ENCODE data around the gene MAP7D3.
"Not testable (repeated sequence)": the region's sequence is repeated elsewhere in the genome, so short reads cannot be mapped to it uniquely, and the experiment has no call there.

The MAP7D3 gene

DNA sequence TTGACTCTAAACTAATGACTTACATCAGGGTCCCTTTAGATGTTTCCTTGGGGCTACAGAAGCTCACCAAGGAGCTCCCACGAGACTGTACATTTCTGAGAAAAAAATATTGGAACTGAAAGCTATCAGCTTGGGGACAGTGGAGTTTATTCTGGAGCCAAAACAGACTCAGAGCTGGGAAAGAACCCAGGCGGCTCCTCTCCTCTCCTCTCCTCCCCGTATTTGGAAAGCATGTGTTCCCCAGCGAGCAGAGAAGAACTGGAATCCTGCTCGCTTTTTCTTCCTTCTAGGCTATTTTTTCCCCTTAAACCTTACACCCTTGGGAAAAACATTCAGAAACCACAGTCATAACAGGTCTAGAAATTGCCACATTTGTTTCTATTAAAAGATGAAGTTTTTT lies 4.3 kb upstream of the MAP7D3 start:
- no peak for DNase-seq (ENCODE audit: low spot score)

DNA sequence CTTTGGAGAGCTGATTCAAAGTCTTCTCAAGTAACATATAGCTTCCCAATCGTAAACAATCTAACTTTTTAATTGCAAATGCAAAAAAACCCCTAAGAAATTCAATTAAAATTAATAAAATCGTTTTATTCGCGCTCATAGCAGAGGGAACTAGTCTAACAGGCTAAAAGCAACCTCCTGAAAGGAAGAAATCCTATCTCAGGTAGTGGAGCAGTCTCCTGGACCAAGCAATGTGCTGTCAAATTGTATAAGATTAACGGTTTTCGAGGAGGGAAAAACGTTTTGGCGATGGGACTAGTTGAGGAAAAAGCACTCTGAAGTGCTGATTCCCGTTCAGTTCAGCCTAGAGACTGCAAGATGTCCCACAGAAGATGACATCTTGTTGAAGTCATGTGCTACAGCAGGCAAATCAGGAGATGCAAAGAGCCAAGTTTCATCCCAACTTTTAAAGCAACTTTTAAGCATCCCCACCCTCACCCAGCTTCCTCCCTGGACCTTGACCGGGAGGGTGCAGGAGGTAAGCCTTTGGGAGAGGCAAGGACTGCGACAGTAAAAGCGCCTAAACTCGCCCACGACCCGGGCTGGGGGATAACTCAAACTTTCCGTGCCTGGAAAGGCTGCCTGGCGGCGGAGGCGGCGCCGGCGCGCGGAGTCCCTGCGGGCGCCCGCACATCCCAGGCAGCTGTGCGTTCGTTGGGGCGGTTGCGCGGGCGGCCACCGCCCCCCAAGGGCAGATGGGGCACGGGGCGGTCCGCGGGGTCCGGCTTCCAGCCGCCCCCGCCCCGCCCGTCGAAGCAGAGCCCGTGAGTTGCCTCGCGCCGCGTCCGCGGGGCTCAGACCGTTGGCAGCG lies 784 bp downstream of the MAP7D3 start:
- DNase-seq (ENCODE audit: low spot score): peak; percentile 3

DNA sequence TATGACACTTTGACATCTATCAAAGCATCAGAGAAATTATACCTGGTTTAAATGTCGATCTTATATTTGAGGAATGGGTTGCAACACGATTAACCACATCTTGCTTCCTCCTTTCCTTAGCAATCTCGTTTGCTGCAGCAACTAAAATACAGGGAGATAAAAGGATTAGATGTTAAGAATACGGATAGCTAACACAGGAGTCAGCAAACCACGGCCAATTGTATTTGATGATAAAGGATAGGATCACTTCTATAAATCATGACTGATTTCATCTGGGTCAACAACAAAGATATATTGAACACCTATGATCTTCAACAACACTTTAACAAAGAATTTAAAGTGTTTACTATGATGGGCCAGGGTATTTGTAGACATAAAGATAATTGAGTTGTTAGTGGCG lies 5.0 kb downstream of the MAP7D3 start:
- DNase-seq (ENCODE audit: low spot score): no peak

DNA sequence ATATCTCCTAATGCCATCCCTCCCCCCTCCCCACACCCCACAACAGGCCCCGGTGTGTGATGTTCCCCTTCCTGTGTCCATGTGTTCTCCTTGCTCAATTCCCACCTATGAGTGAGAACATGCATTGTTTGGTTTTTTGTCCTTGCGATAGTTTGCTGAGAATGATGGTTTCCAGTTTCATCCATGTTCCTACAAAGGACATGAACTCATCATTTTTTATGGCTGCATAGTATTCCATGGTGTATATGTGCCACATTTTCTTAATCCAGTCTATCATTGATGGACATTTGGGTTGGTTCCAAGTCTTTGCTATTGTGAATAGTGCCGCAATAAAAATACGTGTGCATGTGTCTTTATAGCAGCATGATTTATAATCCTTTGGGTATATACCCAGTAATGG lies 13.4 kb downstream of the MAP7D3 start:
- not testable (repeated sequence) for DNase-seq (ENCODE audit: low spot score)

DNA sequence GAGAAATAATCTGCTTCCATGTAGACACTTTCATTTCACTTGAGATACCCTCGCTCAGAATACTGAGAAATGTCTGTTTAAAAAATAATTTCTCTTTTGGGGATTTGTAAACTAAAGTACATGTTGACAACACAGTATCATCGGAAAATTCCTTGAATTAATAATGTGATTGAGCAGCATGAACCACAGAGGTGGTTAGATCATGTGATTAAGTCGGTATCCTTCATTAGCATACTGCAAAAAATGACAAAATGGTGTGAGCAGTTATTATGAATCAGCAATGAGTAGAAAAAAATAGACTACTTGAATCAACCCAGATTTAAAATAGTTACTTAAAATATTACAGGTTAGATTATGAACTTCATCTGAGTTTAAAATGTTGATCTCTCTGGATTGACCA lies 14.1 kb downstream of the MAP7D3 start:
- no peak for DNase-seq (ENCODE audit: low spot score)

DNA sequence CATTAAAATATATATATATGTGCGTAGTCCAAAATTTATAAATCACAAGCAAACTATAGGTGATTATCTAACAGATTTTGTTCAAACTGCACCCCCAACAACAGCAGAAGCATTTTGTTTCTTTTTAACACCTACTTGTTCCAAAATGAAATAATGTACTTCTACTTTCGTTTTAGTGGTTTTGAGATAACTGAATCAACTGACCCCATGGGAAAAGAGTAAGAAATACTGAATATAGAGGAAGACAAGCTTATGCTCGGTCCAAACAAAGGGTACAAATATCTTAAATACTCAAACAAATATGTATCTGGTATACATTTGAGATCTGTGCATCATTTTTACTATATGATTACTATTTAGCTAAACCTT lies 22.4 kb downstream of the MAP7D3 start:
- no peak for DNase-seq (ENCODE audit: low spot score)

DNA sequence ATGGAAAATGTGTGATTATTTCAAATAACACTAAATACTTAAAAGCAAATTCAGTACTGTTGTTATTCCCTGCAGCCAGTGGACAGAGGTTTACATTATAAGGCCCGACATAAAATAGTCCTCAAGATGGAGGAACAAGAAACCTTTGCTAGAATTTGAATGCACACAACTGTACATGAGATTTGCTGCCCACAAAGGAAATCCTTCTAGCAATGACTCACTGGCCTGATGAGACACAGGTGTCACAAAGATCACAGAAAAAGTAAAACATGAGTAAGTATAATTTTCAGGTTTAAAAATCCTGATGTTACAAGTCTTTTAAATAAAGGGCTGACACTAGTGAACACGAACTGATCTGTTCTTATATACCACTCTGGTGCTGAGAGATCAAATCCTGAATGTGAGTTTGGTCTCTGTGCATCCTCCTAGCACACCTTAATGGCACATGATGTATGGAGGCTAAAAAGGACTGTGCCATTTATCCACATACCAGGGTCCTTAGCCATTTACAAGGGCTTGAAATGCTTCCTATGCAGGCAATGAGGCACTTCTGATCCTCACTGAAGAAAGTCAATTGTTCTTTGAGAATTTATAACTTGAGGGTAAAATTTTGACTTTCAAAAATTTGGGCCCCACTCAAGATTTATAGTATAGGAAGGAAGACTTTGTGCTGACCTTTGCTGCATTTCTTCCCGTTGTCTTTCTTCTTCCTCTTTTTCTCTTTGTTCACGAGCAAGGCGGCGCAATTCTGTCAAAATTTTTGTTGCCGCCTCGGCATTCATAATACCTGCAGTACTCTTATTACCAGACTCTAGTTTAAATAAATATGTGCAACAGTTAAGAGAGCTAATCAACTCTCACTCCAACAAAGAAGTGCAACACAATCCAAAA lies 23.0 kb downstream of the MAP7D3 start:
- DNase-seq (ENCODE audit: low spot score): no peak

DNA sequence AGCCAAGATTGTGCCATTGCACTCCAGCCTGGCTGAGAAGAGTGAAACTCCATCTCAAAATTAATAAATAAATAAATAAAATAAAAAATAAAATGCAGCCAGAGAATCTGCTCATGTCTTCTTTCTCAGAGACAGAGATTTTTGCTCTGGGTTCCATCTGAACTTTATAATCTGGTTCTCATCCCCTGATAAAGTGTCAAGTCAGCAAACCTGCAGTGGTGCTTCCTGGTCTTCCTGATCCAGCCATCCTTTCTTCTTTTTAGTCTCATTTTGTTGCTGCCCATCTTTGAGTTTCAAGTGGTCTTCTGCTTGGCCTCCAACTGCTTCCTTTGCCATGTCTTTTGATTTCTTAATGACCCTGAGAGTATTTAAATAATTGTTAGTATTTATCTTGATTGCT lies 24.1 kb downstream of the MAP7D3 start:
- DNase-seq (ENCODE audit: low spot score): no peak

DNA sequence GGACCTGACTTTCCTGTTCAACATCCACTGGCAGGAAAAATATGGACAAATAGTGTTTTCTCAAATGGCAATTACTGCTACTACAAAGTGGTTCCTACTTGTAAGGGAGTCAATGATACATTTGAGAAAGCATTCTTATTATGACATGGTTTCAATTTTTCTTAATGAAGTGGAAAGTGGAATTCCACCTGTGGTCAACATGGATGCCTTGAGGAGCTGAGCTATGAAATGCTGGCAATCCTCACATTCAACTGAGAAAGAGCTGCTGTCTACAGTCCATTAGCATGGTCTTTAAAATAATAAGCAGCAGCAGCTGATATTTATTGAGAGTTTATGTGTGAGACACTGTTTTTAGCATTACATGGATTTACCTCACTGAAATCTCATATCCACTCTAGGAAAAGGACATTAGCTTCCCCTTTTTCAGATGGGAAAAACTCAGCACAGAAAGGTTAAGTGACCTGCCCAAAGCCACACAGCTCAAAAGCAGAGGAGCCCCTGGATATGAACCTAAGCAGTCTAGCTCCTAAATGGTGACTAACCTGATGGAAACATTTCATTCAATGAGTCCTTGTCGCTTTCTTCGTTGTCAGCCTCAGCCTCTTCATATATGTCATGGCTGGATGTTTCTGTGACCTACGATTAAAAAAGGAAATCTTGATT lies 29.2 kb downstream of the MAP7D3 start:
- no peak for DNase-seq (ENCODE audit: low spot score)

DNA sequence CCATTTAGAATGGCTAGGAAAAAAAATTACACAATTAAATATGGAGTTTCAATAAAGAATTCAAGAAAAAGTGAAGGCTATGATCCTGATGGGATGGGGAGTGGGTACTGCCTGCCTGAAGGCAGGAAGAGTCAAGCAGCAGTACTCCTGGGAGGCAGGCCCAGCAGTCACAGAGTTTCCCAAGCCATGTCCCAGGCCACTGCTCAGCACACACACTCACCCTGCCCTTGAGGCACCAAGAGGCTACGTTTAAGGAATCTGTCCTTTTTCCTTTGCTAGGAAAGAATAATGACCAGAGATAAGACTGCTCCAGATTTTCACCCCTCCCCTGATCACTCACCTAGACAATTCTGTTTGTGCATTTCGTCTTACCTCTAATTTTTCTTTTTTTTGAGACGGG lies 30.2 kb downstream of the MAP7D3 start:
- no peak for DNase-seq (ENCODE audit: low spot score)

DNA sequence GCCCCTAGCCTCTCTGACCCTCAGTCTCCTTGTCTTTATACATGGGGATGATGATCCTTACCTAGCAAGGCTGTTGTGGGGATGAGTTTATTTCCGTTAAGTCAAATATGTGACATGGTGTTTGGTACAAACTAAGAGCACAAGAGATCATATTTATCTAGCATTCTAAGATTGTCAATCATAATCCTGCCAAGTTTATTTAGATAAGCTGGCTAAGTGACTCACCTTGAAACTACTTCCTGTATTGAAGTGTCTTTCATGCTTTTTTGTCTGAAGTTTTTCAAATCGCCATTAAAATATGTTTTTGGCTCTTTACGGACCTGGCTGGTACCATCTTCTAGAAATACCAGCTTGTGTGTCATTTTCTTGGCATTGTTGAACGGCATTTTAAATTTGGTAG lies 30.7 kb downstream of the MAP7D3 start:
- no peak for DNase-seq (ENCODE audit: low spot score)

DNA sequence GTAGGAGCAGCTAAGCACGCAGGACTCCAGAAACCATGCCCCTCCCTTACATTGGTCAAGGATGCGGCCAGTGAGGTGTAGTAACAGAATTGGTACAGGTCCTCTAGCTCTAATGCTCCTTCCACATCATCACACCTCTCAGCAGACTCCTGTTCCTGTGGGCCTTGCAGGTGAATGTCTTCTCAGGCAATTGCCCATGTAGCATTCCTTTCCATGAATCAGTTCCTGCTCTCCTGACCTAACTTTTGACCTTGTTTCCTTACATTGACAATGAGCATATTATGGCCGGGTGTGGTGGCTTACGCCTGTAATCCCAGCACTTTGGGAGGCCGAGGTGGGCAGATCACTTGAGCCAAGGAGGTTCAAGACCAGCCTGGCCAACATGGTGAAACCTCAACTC lies 31.3 kb downstream of the MAP7D3 start:
- DNase-seq (ENCODE audit: low spot score): no peak

DNA sequence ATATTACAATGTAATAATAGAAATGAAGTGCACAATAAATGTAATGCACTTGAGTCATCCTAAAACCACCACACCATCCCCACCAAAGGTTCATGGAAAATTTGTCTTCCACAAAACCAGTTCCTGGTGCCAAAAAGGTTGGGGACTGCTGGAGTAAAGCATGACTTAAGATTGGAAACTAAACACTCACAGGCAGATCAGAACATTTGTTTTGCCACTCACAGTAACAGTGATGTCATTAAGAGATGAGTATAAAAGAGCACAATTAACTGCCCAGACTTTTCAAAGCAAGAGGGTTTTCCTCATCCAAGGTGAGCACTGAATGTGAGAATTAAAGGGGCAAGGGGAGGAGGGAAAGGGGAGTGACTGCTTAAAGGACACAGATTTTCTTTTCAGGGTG lies 35.6 kb downstream of the MAP7D3 start:
- no peak for DNase-seq (ENCODE audit: low spot score)

DNA sequence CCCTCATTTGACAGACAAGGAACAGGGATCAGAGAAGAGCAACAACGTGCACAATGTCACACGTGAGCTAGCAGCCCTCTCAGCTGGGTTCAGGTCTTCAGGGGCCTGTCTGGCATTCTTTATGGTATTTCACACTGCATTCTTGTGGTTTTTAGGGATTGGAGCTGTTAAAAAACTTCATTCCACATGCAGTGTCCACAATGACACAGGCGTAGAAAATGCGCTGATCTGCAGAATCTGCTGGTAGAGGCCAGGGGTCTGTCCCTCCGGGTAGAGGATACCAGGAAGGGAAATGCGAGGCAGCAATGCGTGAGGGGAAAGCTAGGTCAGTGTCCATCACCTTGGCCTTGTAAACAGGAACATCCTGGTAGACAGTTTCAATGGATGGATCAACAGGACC lies 36.6 kb downstream of the MAP7D3 start:
- DNase-seq (ENCODE audit: low spot score): no peak

DNA sequence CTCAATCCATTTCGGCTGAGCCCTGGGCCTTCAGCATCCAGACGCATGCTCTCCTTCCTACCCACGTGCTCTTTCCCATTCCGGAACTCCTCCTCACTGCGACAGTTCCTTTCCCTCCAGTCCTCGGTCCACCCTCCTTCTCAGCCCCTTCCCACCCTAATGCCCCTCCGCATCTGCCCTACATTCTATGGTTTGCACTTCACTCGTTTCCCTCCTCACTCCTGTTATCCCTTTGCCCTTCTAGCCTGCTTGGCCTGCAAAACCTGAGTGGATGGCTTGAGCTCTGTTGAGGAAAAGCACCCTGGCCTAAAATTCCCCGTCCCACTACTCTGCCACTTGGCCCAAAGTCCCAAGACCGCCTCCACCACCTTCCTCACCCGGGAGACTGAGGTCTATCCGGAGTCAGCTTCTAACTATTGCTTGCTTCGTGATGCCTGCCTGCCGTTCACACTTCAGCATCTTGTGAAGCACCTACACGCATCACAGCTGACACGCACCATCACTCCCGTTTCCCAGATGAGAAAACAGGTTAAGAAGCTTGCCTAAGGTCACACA lies 38.6 kb downstream of the MAP7D3 start:
- no peak for DNase-seq (ENCODE audit: low spot score)

DNA sequence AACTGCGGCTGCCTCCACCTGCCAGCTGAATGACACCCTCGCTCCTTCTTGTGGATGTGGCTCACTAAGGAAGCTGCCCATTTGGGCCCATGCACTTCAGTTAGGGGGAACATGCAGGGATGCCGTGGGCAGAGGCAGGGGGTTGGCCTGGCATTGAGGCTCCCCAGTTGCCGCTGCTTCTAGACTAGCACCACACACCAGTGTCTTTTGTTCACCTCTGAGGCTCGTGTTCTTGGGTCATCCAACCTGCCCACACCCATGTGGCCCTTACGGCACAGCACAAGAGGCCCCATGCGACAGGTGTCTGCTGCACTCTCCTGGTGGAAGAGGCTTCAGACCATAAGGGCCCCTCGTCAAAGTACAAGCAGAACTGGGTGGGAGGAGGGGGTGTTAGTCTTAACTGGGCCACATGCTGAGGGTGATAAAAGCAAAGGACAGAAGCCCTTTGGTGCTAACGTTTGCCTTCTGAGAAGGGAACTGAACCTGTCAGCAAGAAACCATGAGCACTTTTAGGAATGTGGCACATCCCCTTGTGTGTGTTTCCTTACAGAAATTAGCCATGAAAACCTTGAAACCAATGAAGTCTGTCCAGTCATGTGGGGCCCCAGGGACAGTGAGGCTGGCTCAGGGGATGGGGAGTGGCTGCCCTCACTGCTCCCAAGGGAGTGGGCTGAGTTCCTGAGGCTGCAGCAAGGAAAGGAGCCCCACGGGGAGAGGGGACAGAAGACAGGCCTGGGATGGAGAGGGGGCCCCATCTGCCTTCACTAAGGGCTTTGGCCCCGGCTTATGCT lies 39.2 kb downstream of the MAP7D3 start:
- DNase-seq (ENCODE audit: low spot score): no peak

DNA sequence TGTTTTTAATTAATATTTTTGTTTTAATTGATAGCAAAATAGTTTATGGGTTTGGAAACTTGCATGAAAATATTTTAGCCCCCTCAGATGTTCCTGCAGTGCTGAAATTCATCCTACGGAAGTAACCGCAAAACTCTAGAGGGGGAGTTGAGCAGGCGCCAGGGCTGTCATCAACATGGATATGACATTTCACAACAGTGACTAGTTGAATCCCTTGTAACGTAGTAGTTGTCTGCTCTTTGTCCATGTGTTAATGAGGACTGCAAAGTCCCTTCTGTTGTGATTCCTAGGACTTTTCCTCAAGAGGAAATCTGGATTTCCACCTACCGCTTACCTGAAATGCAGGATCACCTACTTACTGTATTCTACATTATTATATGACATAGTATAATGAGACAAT lies 40.4 kb downstream of the MAP7D3 start:
- DNase-seq (ENCODE audit: low spot score): no peak

DNA sequence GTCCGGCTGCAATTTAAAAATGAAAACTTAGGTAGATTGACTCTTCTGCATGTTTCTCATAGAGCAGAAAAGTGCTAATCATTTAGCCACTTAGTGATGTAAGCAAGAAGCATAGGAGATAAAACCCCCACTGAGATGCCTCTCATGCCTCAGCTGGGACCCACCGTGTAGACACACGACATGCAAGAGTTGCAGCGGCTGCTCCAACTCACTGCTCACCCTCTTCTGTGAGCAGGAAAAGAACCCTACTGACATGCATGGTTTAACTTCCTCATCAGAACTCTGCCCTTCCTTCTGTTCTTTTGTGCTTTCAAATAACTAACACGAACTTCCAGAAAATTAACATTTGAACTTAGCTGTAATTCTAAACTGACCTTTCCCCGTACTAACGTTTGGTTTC lies 41.0 kb downstream of the MAP7D3 start:
- DNase-seq (ENCODE audit: low spot score): no peak

DNA sequence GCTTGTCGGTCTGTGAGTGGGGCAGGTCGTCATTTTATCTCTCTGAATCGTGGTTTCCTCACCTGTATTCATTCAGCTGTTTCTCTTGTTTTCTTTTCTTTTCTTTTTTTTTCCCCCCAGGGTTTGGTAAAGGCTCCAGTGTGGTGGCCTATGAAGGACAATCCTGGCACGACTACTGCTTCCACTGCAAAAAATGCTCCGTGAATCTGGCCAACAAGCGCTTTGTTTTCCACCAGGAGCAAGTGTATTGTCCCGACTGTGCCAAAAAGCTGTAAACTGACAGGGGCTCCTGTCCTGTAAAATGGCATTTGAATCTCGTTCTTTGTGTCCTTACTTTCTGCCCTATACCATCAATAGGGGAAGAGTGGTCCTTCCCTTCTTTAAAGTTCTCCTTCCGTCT lies 41.4 kb downstream of the MAP7D3 start:
- no peak for DNase-seq (ENCODE audit: low spot score)

DNA sequence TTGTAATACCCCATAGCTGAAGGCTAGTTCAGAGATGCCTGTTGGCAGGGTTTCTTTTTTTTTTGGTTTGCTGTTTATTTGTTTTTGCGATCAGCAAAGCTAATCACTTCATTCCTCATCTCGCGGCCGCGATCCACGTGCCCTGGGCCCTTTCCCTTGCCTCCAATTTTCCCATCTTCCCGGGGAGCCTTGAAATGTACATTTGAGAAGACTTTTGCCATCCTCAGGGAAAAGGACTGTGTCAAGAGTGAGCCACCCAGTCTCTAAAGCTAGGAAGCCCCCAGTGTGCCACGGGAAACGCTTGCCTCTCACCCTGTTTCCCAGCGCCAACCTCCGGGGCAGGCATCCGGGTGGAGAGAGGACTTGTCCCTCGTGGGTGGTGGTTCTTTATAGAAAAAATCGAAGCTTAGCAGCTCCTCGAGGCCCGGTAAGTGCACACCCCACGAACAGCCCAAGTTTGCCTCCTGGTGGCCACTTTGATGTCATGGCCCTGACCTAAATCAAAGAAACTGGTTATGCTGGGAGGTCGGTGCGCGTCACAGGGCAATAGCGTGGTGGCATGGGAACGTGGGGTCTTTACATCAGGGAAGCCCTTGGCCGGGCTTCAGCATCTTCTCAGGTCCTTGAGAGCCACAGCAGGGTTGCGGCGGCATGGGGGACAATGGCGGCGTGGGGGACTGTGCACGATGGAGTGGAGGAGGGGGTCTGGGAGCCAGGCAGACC lies 42.0 kb downstream of the MAP7D3 start:
- DNase-seq (ENCODE audit: low spot score): peak; percentile 16

DNA sequence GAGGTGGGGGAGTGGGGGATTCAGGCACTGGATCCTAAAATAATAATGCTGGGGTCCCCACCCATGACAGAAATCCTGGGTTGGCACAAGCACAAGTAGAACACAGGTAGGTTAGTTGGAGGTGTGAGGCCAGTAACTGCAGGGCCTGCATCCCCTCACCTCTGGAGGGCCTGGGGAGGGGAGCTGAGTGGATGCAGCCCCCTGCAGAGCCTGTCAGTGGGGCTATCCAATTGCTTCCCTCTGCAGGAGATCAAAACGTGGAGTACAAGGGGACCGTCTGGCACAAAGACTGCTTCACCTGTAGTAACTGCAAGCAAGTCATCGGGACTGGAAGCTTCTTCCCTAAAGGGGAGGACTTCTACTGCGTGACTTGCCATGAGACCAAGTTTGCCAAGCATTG lies 43.7 kb downstream of the MAP7D3 start:
- DNase-seq (ENCODE audit: low spot score): no peak

Measured in globus pallidus (tissue), 1 donor.